Vagina (tissue), 2 donors: ENCODE results near the gene SNUPN.

ENCODE experiments used
- CTCF ChIP-seq, 3 experiments: fragments of 450-650 bp in 2 of 3; fragments of 200-600 bp in 1 of 3; sonication (generic) in 1 of 3; IDR thresholded peaks; one replicate each; pipeline ENCODE4 v1.5.1; 2017 to 2019; ENCODE audit warnings: antibody characterized with exemption in 3 of 3, mild to moderate bottlenecking in 2 of 3, moderate library complexity in 2 of 3
- POLR2A ChIP-seq, 2 donors: fragments of 450-650 bp; IDR thresholded peaks; one replicate each; pipeline ENCODE4 v1.6.1; 2017; ENCODE audit warnings: antibody characterized with exemption in 2 of 2, mild to moderate bottlenecking in 2 of 2, moderate library complexity in 2 of 2
- POLR2AphosphoS5 ChIP-seq, 2 donors: sonication (generic); formaldehyde crosslinking; IDR thresholded peaks; one replicate each; pipeline ENCODE4 v1.9.0; 2017; ENCODE audit warnings: antibody characterized with exemption in 2 of 2, mild to moderate bottlenecking in 2 of 2, low read depth in 1 of 2; ENCODE audit not compliant: insufficient read depth in 1 of 2

- no peak for TF ChIP-seq CTCF (IDR thresholded peaks at IDR 0.05)
- TF ChIP-seq POLR2A (IDR thresholded peaks at IDR 0.05) = no peak
- no peak for TF ChIP-seq POLR2AphosphoS5 (IDR thresholded peaks at IDR 0.05; ENCODE audit: insufficient read depth in 1 of 2, low read depth in 1 of 2)
Observed at GRCh38 chr15:75674366-75674765, 48.8 kb upstream of the SNUPN start.
